Activated CD8-positive, alpha-beta memory T cell treated with anti-CD3 and anti-CD28 coated beads, Interleukin-2, amount 50 U/mL, for 4 hours (primary cell): Measurements from ENCODE around the gene AGPAT1.
A peak's percentile ranks its signal among the peaks of the same experiment; 100 is the strongest.
"Not testable (repeated sequence)": the region's sequence is repeated elsewhere in the genome, so short reads cannot be mapped to it uniquely, and the experiment has no call there.

ENCODE experiments used
- DNase-seq: peaks from one replicate; pipeline ENCODE4 v3.0.0-alpha.2; 2020

Gene AGPAT1

DNA sequence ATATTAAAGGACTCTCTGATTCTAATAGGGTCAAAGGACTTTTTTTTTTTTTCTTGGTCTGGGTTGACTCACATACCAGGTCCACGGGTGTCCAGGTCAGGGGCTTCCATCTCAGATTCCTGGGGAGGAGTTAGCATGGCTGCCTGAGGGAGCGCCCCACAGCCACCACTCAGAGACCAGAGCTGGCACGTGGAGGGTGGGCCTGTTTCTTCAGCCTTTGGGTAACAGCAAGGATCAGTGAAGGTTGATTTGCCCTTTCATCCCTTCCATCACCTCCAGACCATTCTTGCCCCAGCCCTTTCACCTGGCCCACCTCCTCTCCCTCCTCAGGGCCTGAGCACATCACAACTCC is 22.4 kb upstream of the AGPAT1 start:
- no peak for DNase-seq

DNA sequence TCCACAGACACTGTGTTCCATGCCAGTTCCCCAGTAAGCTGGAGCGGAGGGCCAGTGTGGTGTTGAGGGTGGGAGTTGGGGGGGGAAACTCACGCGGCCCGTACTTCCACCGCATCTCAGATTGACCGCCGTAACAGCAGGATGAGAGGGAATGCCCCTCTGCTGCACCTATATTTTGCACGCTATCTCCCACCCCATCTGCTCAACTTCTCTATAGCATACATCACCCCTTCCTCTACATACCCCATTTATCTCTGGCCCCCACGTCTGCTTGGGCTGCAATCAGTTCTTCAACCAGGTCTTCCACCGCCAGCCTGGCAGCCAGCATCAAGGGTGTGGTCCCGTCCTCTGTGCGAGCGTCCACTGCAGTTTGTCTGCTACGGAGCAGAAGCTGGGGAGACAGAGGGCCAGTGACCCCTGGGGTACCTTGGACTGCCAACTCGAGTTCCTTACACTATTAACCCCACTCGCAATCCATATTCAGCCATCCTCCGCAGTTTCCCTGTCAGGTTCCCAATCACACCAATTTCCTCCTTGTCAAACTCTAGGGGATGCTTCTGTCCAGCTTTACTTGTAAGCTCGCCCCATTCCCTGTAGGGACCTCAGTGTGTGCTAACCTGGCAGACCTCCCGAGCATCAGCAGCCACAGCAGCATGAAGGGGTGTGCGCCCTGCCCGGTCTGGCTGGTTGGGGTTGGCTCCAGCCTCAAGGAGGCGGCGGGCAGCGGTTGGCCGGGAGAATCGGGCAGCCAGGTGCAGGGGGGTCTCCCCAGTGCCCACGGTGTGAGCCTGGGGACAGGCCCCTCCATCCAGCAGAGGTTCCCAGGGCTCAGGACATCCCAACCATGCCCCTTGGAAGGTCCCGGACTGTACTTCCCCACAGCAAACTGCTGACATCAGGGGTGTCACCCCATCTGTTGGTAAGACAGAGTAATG is 21.1 kb upstream of the AGPAT1 start:
- DNase-seq: no peak

DNA sequence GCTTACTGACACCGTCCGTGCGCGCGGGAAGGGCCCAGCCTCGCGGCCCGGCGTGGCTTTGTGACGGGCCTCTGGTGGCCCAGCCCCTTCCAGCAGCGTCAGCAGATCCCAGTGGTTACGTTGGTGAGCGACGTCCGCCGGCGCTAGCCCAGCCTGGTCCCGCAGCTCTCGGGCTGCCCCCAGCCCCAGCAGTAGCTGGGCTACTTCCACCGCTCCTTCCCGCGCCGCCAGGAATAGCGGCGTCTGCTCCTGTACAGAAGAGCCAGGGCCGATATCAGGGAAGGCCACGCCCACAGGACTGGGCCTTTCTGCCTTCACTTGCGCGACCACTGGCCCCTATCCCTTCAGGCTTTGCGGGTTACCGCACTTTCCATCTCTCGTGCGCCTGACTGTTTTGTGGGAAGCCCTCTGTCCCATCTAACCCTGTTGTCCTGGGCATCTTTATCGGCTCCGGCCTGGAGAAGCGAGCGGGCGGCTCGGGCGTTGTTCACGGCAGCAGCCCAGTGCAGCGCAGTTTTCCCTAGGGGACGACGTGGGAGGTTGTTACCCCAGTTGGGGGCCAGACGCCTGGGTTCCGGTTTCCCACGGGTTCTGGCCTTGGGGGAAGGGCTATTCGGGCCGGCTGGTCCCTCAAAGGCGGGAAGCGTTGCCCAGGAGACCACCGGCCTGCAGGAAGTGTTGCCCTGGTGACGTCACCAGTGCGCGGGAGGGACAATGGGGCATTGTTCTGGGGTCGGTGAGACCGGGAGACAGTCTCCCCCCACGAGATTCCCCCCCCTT is 20.2 kb upstream of the AGPAT1 start:
- DNase-seq: peak; percentile 59

DNA sequence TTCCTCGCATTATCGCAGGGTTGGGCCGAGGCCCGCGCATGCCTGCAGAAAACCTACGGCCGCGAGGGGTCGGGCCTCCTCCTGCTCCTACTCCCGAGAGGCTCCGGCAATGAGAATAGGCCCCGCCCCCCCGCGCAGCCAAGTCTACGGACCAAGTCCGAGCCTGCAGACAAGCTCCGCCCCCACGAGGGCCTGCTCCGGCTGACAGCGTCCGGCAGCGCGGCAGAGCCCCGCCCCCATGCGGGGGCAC is 19.7 kb upstream of the AGPAT1 start:
- DNase-seq: peak; percentile 100

DNA sequence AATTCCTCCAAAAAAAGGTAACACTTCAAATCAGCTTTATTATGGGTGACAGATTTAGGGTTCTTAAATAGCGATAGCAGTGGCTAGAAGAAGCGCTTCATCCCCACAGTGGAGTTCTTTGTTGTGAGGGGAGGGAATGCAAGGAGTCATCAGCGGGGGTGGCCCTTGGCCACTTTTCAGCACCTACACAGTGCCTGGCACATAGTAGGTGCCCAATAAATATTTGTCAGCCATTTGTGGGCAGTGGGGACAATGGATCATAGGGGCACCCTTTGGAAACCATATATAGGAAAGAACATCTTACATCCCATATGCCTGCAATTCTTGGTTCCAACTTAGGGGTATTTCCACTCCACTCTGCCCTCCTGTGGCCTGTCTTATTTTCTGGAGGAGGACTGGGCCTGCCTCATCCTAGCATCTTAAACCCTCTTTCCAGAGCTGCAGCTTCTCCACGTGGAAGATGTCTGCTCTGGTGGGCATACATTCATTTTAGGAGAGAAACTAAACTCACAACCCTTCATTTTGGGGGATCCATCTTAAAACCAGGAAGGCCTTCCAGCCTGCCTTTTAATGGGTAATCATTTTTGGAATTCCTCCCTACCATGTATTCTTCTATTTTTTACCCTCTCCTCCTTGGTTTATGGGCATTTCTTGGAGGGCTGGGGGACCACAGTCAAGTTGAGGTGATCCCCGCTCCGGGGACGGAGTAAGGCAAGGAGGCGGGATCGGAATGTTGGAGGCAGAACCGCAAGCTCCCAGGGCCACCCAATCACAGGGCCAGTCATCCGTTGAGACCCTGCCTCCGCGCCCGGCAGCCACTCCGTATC is 19.2 kb upstream of the AGPAT1 start:
- DNase-seq: no peak

DNA sequence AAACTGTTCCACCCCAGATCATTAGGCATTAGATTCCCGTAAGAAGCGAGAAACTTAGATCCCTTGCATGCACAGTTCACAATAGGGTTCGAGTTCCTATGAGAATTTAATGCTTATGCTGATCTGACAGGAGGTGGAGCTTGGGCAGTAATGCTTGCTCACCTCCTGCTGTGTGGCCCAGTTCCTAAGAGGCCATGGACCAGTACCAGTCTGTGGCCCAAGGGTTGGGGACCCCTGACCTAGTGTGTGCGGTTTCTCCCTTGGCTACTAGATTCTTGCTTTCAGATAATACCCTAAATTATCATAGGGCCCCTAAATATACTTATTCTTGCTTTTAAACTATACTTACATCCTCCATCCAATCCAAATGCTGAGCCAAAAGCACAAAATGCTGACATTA is 18.5 kb upstream of the AGPAT1 start:
- DNase-seq: no peak

DNA sequence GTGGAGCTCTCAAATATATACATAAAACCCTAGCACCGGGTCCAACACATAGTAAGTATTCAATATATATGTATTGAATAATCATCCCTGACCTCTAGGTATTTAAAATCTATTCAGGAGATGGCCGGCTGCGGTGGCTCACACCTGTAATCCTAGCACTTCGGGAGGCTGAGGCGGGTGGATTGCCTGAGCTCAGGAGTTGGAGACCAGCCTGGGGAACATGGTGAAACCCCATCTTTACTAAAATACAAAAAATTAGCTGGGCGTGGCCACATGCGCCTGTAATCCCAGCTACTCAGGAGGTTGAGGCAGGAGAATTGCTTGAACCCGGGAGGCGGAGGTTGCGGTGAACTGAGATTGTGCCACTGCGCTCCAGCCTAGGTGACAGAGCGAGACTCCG is 17.2 kb upstream of the AGPAT1 start:
- DNase-seq: not testable (repeated sequence)

DNA sequence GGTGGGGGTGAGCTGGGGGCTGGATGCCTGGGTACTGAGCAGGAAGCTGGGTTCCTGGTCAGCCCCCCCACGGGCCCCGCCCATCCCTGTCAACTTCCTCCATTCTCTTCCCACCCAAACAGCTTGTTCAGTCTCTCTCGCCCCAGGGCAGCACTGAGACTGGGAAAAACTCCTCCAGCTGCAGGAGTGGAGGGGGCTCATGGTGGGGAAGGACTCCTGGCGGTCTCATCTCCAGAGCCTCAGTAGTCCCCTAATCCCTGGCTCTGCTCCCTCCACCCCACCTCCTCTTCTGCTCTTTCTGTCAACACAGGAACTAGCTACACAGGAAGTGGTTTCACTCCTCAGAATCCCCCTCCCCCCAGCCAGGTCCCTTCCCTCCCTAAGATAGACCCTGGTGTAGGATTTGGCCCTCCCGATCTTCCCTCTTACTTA is 16.7 kb upstream of the AGPAT1 start, which contains the start of gene GPSM3:
GPSM3 (minus strand) TSS at position 36 of the 432 bp plus-strand sequence. CDS start 130 bp downstream, outside the sequence.
- peak; percentile 55 for DNase-seq

DNA sequence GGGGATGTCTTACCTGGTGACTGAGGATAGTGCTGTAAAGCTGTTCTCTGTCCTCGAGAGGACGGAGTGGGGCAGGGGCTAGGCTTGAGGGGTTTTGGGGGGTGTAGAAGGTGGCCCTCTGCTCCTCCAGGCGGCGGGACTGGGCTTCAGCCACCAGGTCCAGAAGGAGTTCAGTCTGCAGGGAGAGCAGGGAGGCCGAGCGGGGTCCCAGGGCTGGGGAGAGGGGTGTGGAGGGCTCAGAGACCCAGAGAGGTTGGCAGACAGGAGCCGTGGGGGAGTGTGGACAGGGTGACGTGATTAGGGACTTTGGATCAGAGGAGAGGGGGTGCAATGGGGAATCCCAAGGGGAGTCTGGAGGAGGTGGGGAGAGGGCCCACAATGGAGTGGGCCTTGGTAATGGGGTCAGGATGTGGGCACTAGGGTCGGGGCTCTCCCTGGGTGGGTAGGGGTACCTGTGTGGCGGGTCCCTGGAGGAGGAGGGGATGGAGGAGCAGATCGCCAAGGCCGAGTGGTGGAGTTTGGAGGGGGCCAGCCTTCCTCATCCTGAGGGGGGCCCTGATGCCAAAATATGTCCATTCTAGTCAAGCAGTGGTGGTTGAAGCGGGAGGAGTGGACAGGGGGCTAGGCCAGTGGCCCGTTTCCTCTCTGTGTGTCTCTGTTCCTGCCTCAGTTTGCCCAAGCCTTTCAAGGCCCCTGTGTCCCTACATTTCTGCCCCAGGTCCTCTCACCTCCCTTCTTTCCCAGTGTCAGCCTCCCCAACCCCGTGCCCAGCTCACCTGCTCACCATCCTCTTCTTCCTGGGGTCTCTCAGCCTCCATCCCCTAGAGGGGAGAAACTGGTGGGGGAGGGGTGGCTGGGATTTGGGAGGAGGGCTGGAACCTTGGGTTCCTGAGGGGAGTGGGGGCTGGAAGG is 16.1 kb upstream of the AGPAT1 start:
- no peak for DNase-seq

DNA sequence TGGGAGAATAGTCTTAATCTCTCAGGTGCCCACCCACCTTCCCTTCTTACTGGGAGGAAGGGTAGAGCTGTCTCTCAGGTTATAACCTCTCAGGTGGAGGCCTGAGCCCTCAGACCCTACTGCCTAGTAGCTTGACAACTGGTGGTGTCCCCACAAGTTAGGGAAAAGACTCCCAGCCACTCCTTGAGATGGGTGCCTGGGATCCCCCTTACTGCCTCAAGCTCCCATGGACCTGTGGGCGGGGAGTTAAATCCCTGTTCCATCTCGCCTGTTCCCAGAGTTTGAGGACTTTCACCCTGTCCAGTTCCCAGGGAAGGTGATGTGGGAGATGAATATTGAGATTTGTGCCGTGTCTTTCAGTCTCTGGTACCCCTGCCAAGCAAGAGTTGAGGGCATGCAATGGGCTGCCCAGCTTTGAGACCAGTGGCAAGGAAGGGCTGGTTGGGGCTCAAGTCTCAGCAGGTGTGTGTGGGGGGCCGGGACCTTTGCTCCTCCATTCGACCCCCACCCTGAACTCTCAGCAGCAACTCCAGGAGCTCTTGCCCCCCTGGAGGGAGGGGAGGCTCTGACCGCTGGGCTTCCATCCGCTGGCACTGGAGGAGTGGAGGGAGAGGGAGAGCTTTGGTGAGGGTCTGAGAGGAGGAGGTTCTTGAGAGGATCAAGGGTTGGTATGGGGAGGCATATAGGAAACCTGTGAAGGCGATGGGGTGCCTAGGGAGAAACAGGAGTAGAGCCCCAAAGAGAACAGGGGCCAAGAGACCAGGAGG is 15.2 kb upstream of the AGPAT1 start:
- DNase-seq: no peak

DNA sequence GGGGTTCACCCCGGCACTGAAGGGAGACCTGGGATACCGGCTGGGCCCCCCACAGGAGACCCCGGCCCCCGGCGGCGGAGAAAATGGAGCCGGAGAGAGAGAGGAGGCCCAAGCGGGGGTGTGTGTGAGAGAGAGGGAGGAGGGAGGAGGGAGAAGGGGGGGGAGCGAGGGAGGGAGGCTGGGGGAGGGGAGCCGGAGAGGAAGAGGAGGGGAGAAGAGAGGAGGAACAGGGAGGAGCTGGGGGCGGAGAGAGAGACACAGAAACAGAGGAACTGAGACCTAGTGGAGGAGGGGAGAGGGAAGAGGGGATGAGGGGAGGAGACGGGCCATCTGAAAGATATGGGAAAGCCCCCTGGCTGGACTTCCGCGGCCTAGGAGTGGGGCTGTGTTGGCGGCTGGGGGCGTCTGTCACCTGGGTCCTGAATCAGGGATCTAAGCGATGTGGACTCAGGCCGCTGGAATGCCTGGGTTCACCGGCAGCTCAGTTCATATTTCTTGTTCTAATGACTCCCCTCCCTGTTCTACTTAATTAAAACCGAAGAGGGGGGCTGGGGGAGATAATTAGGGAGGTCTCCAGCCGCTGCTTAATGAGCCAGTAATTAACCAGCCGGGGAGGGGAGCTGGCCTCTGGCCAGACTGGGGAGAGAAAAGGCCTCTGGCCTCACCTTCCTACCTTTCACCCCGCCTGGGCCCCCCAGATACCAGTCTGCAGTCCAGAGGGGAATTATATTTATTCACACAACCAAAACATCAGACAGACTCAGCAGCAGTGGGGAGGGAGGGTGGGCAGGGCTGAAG is 14.4 kb upstream of the AGPAT1 start, which contains the start of gene PBX2:
PBX2 (minus strand) TSS at position 149 of the 798 bp plus-strand sequence. CDS start 287 bp downstream, outside the sequence.
- DNase-seq: peak; percentile 83

DNA sequence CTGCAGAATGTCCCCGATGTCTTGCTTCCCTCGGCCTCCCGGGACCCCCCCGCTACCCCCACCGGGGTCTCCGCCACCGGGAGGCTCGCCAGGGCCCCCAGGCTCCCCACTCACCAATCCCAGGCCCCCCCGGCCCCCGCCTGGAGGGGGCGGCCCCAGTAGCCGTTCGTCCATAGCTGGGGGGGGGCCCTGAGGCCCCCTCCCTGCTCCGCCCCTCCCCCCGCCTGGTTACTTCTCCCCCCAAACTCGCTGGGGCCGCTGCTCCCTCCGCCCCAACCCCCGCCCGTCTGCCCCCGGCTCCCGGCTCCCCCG is 13.8 kb upstream of the AGPAT1 start:
- DNase-seq: no peak

DNA sequence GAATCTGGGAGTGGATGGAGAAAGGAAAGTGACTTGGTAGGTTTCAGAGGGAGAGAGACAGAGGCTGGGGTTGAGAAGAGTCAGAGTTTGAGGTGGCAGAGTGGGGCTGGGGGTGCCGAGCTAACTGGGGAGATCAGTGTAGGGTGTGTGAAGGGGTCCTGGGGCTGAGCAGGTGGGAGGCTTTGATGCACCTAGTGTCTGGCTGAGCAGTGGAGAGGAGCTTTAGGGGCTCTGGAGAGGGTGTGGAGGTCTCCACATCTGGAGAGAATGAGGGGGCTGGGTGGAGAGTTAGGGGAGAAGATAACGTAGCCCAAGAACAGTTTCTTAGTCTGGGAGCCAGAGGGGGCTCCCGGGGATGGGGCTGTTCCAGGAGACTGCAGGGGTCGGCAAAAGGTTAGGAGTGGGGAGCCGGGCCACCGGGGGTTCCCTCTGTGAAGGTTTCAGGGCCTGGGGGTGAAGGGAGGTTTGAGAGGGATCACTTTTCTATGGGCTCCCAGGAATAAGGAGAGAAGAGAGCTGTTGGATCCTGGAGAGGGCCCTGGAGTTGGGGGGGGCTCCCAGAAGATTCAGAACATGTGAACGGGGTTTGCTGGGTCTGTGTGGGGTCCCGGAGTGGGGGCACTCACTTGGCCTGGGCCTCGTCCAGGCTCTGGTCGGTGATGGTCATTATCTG is 13.3 kb upstream of the AGPAT1 start:
- no peak for DNase-seq

DNA sequence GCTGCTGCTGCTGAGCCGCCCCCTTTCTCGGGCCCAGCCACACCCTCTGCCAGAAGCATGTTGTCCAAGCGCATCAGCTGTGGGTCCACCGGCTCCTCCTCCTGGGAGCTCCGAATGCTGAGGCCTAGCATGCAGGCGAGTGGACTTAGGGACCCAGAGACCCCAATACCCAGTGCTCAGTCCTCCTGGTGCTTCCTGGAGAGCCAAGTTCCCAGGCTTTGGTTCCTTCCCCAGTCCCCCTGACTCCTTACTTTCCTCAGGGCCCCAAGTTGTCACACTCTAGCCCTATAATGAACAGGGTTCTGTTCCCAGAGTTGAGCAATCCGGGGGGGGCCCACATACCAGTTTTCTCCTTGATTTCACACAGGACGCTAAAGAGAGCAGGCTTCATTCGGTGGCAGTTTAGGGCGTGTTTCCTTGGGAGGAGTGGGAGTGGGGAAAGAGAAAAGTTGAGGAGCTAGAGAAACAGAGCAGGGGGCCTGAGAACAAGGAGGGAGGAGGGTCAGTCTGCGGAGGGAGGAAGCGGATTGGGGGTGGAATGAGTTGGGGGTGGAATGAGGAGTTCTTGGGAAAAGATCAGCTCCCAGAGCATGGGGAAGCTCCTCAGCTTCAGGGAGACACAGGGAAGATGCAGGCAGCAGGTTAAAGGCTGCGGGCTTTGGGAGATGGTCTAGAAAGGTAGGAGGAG is 12.6 kb upstream of the AGPAT1 start:
- DNase-seq: no peak

DNA sequence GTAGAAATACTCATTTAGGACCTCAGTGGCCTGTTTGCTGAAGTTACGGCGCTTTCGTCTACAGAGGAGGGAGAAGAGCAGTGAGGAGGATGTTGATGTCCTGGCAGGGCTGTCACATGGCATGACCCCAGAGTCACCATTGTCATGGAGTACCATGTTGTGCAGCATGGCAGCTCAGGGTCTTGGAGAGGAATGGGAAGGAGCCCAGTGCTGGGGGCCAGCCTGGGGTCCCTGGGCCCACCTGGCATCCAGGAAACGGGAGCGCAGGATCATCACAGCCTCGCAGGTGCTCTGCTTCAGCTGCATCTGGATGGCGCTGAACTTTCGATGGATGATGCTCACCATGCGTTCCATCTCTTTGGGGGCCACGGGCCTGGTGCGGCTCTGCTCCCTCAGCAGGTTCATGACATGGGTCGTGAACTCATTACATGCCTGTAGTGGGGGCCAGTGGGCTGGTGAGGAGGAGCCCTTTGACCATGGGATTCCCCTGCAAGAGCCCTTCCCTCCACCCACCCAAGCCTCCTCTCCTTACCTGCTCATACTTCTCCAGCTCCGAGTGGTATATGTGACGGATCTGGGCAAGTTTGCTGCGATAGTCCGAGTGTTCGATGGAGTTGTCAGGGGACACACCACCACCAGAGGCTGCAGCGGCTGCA is 12.0 kb upstream of the AGPAT1 start:
- DNase-seq: not testable (repeated sequence)

DNA sequence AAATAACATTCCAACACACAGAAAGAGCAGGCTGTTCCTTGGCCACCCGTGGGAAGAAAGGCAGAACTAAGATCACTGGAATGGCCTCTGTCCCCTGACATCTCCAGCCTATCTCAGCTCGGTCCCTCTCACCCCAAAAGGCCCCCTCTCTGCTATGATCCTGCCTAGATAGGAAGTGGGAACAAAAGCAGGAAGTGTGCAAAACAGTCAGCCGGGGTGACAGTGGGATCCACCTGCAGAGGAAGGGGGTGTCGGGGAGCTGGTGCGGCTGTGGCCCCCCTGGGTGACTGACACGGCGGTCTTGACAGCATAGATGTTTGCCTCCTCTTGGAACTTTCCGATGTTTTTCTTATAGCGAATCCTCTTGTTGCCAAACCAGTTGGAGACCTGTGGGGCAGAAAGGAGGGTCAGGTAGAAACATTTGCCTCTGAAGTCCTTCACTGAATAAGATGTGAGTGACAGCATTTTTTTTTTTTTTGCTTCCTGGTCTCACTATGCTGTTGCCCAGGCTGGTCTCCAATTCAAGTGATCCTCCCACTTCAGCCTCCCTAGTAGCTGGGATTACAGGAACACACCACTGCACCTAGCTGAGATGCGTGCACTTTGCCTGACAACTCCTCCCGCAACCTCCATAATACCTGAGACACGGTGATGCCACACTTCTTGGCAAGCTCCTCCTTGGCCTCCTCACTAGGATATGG is 11.3 kb upstream of the AGPAT1 start:
- no peak for DNase-seq

DNA sequence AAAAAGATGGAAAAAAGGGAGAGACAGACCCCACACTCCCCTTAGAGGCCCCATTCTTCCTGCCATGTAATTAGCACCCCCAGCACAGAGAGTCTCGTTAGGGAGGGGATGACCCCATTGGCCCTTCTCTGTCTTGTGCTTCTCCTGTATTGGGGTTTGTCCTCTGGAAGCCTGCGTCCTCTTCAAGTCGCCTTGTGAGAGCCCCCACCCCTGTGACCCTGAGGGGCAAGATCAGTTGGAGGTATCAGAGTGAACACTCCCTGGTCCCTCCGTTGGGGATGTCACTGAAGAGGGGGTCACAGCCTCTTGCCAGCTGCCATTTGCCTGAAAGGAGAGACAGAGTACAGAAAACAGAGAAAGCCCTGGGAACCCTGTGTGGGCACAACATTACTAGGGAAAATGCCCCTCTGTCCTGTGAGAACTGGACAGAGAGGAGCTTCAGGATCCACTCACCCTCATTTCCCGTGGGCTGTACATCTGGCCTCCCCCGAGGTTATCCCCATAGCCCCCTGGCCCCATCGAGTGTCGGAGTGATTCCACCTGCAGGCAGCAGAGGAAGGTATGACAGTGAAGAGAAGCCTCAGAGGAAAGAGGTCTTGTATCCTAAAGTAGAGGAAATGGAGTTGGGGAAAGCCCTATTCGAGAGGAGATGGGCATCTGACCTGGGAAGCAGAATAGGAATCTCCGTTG is 10.4 kb upstream of the AGPAT1 start:
- DNase-seq: not testable (repeated sequence)
